Measurements from ENCODE around the gene PRDX1.

GRCh38 chr1:45488666-45489377, 32.9 kb downstream of the PRDX1 start:
- TF ChIP-seq, protein P1, sequence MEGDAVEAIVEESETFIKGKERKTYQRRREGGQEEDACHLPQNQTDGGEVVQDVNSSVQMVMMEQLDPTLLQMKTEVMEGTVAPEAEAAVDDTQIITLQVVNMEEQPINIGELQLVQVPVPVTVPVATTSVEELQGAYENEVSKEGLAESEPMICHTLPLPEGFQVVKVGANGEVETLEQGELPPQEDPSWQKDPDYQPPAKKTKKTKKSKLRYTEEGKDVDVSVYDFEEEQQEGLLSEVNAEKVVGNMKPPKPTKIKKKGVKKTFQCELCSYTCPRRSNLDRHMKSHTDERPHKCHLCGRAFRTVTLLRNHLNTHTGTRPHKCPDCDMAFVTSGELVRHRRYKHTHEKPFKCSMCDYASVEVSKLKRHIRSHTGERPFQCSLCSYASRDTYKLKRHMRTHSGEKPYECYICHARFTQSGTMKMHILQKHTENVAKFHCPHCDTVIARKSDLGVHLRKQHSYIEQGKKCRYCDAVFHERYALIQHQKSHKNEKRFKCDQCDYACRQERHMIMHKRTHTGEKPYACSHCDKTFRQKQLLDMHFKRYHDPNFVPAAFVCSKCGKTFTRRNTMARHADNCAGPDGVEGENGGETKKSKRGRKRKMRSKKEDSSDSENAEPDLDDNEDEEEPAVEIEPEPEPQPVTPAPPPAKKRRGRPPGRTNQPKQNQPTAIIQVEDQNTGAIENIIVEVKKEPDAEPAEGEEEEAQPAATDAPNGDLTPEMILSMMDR (IDR thresholded peaks at IDR 0.05) = no peak
- TF ChIP-seq POLR2A (IDR thresholded peaks at IDR 0.05) = no peak
